ENCODE results near the gene SRSF3.
"Not testable (repeated sequence)": the region's sequence is repeated elsewhere in the genome, so short reads cannot be mapped to it uniquely, and the experiment has no call there.

SRSF3 gene

DNA sequence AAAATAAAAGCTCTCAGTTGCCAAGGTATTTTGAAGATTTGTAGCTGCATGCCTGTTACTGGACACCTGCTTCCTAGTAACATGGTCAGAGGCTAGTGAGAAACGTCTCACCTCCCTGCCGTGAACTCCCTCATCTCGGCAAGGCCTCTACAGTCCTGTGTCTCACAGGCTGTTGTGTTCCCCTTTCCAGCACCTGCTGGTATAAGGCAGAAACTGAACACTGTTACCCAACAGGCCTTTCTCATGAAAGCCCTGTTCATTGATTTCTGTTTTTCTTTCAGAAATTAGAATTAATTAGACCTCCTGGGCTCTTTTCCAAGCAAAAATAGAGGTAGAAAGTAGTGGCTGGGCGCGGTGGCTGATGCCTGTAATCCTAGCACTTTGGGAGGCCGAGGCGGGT is 17.6 kb upstream of the SRSF3 start:
- no peak for FAIRE-seq

DNA sequence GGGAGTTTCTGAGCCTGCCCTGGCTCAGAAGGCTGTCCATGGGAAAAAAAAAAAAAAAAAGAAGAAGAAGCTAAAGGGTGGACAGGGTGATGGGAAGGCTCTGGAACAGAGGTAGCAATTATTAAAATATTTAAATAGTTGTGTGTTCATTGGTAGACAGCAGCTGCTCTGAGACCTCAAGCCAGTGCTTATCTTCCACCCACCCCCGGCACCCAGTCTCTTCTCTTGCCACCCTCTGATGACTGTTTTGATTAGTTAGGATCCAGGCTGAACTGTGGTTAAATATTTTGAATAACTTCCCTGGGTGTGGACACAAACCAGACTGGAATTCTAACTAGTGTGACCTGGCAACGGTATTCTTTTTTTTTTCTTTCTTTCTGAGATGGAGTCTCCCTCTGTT is 16.9 kb upstream of the SRSF3 start:
- FAIRE-seq = no peak

DNA sequence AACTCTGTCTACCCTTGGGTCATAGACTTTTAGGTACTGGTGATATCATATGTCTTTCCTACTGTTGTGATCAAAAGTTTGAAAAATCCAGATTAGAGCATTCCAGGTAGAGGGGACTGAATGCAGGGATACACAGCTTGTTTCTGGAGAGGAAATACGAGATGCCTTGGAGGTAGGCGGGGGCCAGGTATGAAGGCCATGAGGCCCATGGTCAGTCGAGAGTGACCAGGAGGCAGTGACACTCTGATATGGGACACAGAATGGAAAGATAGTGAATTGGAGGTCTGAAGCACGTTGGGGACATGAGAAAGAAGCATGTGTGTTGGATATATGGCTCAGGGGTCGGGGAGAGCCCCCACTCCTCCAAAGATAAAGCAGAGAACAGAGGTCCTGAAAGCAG is 16.1 kb upstream of the SRSF3 start:
- no peak for FAIRE-seq

DNA sequence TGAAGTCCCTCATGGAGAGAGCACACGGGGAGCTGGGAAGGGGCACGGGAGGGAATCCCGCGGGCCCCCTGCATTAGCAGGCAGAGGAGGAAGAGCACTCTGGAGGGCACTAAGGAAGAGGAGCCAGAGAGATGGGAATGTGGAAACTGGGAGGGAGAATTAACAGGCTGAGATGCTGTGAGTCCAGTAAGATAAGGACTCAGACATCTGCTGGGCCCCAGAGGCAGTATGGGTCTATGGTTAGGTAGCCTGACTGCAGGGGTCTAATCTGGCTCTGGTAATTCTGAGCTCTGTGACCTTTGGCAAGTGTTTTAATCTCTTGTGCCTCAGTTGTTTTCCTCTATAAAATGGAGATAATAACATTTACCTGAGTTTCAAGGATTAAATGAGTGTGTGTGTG is 15.7 kb upstream of the SRSF3 start:
- no peak for FAIRE-seq

DNA sequence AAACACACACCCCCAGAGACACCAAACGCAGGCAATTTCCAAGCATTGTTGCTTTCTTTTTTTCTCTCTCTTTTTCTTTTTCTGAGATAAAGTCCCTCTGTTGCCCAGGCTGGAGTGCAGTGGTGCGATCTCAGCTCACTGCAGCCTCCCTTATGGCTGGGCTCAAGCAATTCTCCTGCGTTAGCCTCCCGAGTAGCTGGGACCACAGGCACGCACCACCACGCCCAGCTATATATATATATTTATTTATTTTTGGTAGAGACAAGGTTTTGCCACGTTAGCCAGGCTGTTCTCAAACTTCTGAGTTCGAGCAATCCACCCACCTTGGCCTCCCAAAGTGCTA is 14.0 kb upstream of the SRSF3 start:
- FAIRE-seq = no peak

DNA sequence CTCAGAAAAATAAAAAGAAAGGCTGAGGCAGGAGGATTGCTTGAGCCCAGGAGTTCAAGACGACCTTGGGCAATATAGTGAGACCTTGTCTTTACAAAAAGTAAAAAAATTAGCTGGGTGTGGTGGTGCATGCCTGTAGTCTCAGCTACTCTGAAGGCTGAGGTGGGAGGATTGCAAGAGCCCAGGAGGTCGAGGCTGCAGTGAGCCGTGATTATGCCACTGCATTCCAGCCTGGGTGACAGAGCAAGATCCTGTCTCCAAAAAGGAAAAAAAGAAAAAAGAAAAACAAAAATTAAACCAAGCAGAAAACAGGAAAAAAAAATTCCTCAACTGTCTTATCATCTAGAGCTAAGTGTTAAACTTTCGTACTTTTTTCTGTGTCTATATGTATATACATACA is 12.4 kb upstream of the SRSF3 start:
- FAIRE-seq = no peak

DNA sequence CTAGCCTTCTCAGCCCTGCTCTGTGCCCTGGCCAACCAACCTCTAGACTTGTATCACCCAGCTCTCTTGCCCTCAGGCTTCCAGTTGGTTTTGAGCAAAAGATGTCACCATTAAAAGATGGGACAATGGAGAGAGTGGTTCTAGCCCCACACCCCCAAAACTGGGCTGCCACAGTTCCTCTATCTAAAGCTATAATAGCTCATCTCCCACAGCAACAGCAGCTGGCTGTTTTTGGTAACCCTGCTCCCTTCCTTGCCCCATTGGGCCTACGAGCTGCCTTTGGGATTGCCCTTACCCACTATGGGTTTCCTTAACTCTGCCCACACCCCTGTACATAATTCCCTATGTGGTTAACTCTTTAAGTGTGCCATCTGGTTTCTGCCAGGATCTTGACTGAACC is 7.6 kb upstream of the SRSF3 start:
- no peak for FAIRE-seq

DNA sequence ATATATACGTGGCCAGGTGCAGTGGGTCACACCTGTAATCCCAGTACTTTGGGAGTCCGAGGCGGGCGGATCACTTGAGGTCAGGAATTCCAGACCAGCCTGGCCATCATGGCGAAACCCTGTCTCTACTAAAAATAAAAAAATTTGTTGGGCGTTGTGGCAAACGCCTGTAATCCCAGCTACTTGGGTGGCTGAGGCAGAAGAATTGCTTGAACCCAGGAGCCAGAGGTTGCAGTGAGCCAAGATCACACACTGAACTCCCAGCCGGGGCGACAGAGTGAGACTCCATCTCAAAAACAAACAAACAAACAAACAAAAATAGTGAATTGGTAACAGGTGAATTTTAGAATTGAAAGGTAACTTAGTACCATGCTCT is 5.1 kb upstream of the SRSF3 start:
- FAIRE-seq = not testable (repeated sequence)

DNA sequence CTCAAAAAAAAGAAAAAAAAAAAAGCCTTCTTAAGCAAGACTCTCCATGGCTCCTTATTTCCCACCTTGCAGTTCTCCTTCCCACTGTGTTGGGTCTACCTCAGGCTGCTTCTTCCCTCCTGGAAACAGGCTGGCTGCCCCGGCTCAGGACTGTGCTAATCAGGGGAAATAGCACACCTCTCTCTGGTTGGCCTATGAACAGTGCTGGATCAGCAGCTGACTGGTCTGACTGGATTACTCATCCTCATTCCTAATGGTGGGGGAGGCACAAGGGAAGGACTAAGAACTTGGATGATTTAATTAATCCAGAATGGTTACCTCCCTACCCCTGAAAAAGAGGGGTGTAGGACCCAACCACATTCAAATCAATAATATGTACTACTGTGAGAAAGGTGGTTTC is 3.9 kb upstream of the SRSF3 start:
- FAIRE-seq = no peak

DNA sequence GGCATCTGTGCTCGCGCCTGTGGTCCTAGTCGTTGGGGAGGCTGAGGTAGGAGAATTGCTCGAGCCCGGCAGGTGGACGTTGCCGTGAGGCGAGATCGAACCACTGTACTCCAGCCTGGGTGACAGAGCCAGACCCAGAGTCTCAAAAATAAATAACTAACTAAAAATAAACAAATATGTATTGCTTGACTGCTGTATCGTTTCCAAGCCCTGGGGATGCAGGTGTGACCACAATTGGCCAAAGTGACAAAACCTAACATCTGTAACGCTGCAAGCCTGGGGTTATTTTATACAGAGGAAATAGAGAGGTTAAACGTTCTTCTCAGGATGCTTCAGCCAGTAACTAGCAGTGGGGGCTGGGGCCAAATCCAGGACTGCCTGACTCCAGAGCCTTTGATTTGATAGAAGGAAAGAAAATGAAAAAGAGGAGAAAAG is 1.9 kb upstream of the SRSF3 start:
- FAIRE-seq = no peak

DNA sequence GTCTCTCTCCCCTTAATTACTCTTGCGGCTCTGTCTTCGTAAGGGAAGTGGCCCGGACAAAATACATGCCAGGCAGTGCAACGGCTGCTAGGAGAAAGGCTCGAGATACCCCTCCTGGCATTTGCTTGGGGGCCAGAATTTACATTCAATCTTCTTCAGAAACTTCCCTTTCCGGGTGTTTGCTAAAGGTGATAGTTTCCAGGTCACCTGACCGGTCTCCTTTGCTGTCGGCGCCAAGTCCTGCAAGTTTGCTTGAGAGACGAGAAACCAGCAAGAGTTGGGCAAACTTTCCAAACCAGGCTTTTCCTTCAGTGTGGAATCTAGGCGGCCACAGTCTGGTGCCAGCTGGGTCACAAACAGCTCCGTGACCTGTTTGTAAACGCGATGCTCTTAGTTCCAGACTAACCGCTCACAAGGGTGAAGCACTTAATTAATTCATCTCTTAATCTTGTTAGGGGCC is 563 bp upstream of the SRSF3 start:
- FAIRE-seq = no peak

DNA sequence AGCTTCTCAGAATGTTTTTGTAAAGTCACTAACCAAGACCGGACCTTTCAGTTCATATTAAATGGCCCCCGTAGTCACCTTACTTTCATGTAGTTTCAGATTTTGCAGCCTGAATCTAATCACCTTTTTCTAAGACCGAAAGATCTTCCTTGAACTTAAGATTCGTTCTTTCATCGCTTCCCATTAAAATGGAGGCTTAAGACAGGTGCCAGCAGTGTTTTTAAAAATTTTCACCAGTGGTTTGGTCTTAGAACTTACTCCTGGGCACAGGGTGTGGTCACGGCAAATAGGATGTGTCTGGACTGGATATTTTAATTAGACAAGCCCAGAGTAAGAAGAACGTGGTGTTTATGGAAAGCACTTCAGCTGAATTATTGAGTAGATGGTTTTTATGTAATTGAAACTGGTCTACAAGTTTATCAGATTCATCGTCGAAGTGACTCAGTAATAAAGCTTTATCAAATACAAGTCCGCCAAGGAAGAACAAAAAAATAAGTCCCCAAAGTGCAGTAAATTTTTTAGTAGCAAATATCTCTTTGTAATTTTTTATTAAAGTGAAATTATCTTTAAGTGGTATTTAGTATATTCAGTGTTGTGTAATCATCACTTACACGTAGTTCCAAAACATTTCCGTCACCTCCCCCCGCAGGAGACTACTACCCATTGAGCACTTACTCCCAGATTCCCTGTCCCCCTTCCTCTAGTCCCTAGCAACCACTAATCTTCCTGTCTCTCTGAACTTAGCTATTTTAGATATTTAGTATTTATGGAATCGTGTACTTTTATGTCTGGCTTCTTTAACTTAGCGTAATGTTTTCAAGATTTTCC is 868 bp downstream of the SRSF3 start:
- no peak for FAIRE-seq

DNA sequence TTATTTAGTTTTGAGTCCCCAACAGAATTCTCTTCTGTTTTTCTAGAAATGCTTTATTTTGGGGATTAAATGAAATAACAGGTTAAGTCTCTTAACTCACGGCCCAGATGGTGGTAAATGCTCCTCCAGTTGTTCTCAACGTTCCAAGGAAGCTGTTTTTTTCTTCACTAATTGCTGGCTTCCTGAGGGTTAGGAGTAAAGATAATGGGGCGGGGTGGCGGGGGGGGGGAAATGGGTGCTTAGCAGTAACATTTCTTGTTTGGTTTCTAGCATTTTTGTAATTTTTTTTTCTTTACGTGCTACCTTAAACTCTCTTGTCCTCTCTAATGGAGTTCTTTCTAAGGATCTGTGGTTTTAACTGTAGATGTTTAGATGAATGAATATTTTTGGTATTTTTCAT is 2.2 kb downstream of the SRSF3 start:
- FAIRE-seq = no peak

DNA sequence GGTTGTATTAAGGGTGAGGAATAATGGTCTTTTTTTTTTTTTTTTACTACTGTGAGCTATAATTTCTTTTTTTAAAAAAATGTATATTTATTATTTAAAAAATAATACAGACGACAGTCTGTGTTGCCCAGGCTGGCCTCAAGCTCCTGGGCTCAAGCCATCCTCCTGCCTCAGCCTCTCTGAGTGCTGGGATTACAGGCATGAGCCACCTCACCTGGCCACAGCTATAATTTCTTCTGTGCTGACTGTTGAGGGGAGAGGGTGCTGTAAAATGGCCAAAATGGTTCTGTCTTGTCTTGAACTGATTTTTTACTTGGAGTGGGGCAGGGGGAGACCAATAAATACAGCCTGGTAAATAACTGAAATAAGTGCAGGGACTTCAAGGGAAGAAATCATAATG is 3.6 kb downstream of the SRSF3 start:
- FAIRE-seq = no peak

DNA sequence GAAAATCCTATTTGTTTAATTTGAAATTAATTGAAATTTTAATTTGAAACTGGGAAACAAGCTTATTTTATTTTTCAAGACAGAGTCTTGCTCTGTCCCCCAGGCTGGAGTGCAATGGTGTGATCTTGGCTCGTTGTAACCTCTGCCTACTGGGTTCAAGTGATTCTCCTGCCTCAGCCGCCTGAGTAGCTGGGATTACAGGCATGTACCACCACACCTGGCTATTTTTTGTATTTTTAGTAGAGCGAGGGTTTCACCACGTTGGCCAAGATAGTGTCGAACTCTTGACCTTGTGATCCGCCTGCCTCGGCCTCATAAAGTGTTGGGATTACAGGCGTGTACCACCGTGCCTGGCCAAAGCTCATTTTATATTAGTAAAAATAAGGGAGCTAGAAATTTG is 4.2 kb downstream of the SRSF3 start:
- FAIRE-seq = no peak

DNA sequence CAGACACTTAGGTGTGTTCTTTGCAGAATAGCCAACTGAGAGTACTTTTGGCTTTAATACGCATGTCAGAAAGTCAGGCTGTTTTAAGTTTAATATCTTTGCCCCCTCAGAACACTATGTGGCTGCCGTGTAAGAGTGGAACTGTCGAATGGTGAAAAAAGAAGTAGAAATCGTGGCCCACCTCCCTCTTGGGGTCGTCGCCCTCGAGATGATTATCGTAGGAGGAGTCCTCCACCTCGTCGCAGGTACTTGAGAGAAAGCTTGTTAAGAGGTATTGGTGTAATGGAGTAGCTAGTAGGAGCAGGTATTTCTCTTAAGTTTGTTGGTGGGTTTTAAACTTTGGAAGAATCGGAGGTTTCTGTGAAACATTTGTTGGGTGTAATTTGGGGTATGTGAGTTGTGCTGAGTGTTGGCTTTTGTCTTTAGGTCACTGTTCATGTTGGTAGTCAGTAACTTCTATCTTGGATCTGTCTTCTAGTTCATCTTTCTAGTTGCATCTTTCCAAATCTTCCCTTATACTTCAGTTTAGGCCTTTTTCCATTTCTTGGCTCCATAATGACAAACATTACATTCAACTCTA is 4.7 kb downstream of the SRSF3 start:
- FAIRE-seq = no peak

DNA sequence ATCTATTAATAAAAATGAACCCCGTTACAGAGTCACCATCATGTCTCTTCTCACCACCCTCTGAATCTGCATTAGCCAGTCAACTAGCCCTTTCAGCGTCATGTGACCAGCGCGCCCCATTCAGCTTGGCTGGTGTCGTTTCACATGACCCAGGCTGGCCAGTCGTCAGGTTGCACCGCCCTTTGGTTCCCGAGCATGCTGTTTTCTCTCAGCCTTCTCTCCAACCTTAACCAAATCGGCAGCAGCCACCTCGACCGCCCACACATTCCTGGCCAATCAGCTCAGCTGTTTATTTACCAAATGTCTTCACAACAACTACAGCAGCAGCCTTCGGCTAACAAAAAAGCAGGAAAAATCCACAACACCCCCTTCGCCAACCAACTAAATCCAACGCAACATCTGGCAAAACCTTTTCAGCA is 5.6 kb downstream of the SRSF3 start:
- no peak for FAIRE-seq

DNA sequence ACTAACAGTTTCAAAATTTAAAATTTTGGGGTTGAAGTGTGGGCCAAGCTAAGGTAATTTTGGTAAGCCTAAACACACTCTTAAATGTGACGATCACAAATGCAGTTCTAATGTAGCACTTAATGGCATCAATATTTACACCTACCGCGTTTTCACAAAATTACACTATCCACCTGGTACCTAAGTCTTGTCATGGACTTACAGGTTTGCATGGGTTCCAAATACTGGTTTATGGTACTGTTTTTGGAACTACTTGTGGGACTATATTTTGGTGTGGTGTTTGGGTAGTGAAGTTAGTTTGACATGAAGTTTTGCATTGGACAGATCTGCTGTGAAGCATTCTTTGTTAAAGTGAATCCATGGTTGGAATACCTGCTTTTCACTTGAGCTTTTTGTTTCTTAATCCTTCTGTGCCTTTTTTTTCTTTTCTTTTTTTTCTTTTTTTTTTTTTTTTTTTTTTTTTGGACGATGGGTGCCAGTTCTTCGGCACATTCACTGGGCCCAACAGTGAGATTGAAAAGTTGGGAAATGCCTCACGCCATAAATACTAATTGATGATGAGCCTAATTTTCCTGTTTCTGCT is 6.5 kb downstream of the SRSF3 start:
- no peak for FAIRE-seq

DNA sequence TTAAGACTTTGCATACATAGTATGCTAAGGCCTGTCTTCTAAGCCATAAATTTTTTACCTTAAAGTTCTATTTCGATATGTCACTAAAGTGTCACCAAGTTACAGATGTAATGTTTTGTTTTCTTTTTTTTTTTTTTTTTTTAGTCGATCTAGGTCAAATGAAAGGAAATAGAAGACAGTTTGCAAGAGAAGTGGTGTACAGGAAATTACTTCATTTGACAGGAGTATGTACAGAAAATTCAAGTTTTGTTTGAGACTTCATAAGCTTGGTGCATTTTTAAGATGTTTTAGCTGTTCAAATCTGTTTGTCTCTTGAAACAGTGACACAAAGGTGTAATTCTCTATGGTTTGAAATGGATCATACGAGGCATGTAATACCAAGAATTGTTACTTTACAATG is 7.7 kb downstream of the SRSF3 start:
- not testable (repeated sequence) for FAIRE-seq

DNA sequence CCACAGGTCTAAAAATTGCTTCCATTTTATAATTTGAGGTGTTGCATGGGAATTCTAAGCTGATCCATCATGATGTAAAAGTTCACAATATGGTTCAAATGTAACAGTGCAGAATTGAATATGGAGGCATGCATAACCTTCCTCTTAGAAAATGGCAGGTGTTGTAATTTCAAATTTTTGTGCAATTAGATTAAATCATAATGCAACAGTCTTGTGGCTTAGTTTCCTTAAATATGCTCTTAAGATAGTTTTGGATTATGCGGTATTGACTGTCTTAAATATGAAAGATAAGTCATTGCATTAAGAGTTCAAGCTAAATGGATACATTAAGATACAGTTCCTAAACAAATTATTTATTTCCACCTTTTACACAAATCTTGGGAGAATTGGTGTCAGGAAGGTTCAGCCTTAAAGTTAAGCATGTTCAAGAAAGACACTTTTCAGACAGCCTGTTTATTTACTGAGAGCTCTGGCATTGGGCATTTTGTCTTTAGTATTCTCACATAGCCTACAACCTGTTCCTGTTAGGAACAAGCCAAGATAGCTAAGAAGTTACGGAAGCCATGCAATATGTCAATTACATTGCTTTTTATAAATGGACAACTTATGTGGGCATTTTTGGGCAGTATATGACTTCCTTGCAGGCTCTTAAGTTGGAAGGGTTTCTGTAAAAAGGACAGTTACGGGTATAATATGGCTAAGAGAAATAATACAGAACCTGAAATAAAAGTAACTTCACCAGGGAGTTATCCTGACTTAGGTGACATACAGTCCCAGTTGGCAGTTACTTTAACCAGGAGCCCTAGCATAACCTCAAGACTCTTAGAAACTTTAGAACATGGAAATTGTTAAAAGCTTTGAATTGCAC is 9.3 kb downstream of the SRSF3 start:
- no peak for FAIRE-seq

DNA sequence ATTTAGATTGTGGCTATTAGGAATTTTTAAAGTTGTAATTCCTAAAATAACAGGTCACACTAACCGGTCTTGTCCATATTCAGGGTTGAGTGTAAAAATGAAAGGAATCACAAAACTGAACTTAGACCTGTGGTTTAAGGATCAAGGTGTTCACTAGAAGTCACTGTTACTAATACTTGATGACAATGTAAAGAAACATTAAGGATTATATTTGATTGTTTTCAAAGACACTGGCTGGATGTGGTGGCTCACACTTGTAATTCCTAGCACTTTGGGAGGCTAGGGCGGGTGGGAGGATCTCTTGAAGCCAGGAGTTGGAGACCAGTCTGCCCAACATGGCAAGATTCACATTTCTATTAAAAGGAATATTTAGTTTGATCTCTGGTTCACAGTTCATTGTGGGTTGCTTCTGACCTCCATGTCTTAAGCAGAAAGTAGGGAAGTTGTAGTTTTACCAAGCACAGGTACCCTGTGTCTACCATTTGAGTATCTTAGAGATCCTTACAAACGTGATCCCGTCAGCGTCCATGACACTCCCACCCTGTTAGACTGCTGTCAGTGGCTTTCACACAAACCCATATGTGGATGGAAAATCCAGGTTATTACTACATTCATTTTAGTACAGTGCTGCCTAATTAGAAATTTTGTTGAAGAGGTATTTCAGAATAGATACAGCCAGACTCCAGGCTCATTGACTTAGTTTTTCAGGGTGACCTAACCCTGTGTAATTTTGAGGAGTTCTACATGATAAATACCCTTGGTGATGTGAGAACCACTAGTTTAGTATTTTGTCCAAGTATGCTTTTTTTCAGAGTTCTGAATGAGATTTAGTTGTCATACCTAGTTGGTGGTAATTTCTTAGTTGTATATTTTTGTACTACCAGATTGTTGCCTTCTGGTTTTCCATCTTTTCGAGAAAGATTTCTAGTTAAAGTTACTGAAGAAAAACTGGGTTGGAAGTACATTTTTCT is 10.2 kb downstream of the SRSF3 start:
- FAIRE-seq = no peak

DNA sequence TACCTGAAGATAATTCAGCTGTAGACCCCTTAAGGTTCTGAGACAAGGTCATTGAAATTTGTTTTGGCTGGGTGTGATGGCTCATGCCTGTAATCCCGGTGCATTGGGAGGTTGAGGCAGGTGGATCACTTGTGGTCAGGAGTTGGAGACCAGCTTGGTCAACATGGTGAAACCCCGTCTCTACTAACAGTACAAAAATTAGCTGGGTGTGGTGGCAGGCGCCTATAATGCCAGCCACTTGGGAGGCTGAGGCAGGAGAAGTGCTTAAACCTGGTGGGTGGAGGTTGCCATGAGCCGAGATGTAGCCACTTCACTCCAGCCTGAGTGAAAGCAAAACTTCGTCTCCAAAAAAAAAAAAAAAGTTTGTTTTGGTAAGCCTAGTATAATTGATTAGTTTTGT is 11.0 kb downstream of the SRSF3 start:
- no peak for FAIRE-seq

Measured in G401.6 (cell line).